ENCODE results near the gene ADGRA3. TPM values are rescaled to one million over a fixed set of nuclear protein-coding genes. Genes with fewer than 3 reads are reported as not detected.

ADGRA3 gene
- total RNA-seq, 4 donors from 2014 or later: 17.8 to 48.8 (median 32.4) TPM

- H3K4me1 ChIP-seq: no peaks in the 10 kb centered on the region
- TF ChIP-seq POLR2A (IDR thresholded peaks at IDR 0.05) (no peak), CTCF (IDR thresholded peaks at IDR 0.05) (no peak), EP300 (IDR thresholded peaks at IDR 0.05) (no peak)
- H3K9me3 ChIP-seq: no peaks in the 10 kb centered on the region
- no peaks in the 10 kb centered on the region for H3K27me3 ChIP-seq
- no peak for ATAC-seq
- no peak overlapping the region for H3K4me3 ChIP-seq
- H3K27ac ChIP-seq: no peak overlapping the region
- no peaks in the 10 kb centered on the region for H3K36me3 ChIP-seq
- 95 to 100% methylated on average over 2 of the region's 2 CpGs for WGBS, 2 donors (ENCODE audit: low coverage in 1 of 2)
Measured at GRCh38 chr4:22492987-22493386, 22.9 kb downstream of the ADGRA3 start.

- H3K4me1 ChIP-seq: no peaks in the 10 kb centered on the region
- no peak for ATAC-seq
Measured at GRCh38 chr4:22491939-22492338, 23.9 kb downstream of the ADGRA3 start.

GRCh38 chr4:22490718-22491315 is 25.0 kb downstream of the ADGRA3 start:
- Histone ChIP-seq H3K4me1 (peaks cover 0 to 10% (median under 1%) of the 10 kb centered on the region in 3 donors), H3K9me3 (no peaks in the 10 kb centered on the region), H3K27ac (no peak overlapping the region), H3K36me3 (no peaks in the 10 kb centered on the region), H3K4me3 (no peak overlapping the region), H3K27me3 (no peaks in the 10 kb centered on the region)
- ATAC-seq: no peak
- 70 to 83% methylated on average over 5 of the region's 5 CpGs for WGBS, 2 donors (ENCODE audit: low coverage in 1 of 2)
- TF ChIP-seq CTCF (IDR thresholded peaks at IDR 0.05) (no peak), POLR2AphosphoS5 (IDR thresholded peaks at IDR 0.05) (no peak), POLR2A (IDR thresholded peaks at IDR 0.05) (no peak), EP300 (IDR thresholded peaks at IDR 0.05) (no peak)

More at GRCh38 chr4:22491939-22492338, 23.9 kb downstream of the ADGRA3 start:
- Histone ChIP-seq H3K27me3 (no peaks in the 10 kb centered on the region), H3K4me3 (no peak overlapping the region), H3K9me3 (no peaks in the 10 kb centered on the region), H3K36me3 (no peaks in the 10 kb centered on the region), H3K27ac (no peak overlapping the region)
- TF ChIP-seq CTCF (IDR thresholded peaks at IDR 0.05) (no peak), POLR2AphosphoS5 (IDR thresholded peaks at IDR 0.05) (no peak), EP300 (IDR thresholded peaks at IDR 0.05) (no peak), POLR2A (IDR thresholded peaks at IDR 0.05) (no peak)
- 77 to 79% methylated on average over 6 of the region's 6 CpGs for WGBS, 2 donors (ENCODE audit: low coverage in 1 of 2)

DNA sequence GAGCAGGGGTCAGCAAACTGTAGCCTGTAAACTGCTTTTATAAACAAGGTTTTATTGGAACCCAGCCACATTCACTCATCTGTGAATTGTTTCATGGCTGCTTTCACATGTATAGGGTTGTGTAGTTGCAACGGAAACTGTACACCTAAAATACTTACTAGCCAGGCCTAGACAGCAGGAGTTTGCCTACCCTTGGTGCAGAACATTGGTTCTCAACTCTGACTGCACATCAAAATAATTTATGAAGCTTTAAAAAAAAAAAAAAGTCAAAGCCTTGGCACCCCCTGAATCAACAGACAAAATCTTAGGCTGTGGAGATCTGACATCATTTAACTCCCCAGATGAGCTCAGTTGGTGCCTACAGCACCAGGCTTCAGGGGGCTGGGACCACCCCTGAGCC is 27.8 kb downstream of the ADGRA3 start:
- WGBS, 2 donors (ENCODE audit: low coverage in 1 of 2): 80% methylated on average over 1 of the region's 1 CpG; no CpG with 5 or more reads in 1 of the 2 donors
- Histone ChIP-seq H3K27me3 (no peaks in the 10 kb centered on the region), H3K36me3 (no peaks in the 10 kb centered on the region), H3K4me1 (peaks cover 2 to 36% (median 6%) of the 10 kb centered on the region in 3 donors), H3K9me3 (no peaks in the 10 kb centered on the region), H3K4me3 (no peak overlapping the region), H3K27ac (no peak overlapping the region)
- ATAC-seq: no peak
- TF ChIP-seq POLR2A (IDR thresholded peaks at IDR 0.05) (no peak), EP300 (IDR thresholded peaks at IDR 0.05) (no peak), POLR2AphosphoS5 (IDR thresholded peaks at IDR 0.05) (no peak), CTCF (IDR thresholded peaks at IDR 0.05) (no peak)

- Histone ChIP-seq H3K4me3 (no peak overlapping the region), H3K27me3 (no peaks in the 10 kb centered on the region), H3K36me3 (no peaks in the 10 kb centered on the region), H3K27ac (no peak overlapping the region), H3K4me1 (peaks cover 2 to 40% (median 6%) of the 10 kb centered on the region in 3 donors), H3K9me3 (no peaks in the 10 kb centered on the region)
- ATAC-seq: no peak
- 90% methylated on average over 3 to 4 of the region's 5 CpGs for WGBS, 2 donors (ENCODE audit: low coverage in 1 of 2)
- TF ChIP-seq EP300 (IDR thresholded peaks at IDR 0.05): no peak
- no peak for TF ChIP-seq CTCF (IDR thresholded peaks at IDR 0.05)
- no peak for TF ChIP-seq POLR2A (IDR thresholded peaks at IDR 0.05)
- no peak for TF ChIP-seq POLR2AphosphoS5 (IDR thresholded peaks at IDR 0.05)
Measured at GRCh38 chr4:22487328-22487727, 28.5 kb downstream of the ADGRA3 start.
